Body of pancreas (tissue), 4 donors: ENCODE data around the gene TPSAB1. TPM values are rescaled to one million over a fixed set of nuclear protein-coding genes. Genes with fewer than 3 reads are reported as not detected.

Source experiments
- ATAC-seq: fragments of 150-250 bp; one replicate; pipeline ENCODE4 v1.9.1; 2016
- DNase-seq, 4 donors: peaks; one replicate each; pipeline ENCODE4 v3.0.0-alpha.2; 2019
- H3K27ac ChIP-seq, 4 donors: fragments of 200-600 bp; sonication (generic); 1 replicate in 3 of 4; 2 replicates in 1 of 4; pipeline versions ENCODE4 v1.5.1 to v1.6.1; 2016 to 2019; ENCODE audit warnings: mild to moderate bottlenecking in 1 of 4, mixed read lengths in 1 of 4, moderate library complexity in 1 of 4
- H3K27me3 ChIP-seq, 2 donors: fragments of 200-600 bp; sonication (generic); one replicate each; pipeline ENCODE4 v1.6.0; 2016; ENCODE audit warnings: mild to moderate bottlenecking in 1 of 2
- H3K36me3 ChIP-seq, 2 donors: fragments of 200-600 bp; sonication (generic); replicated peaks in 1 of 2; 2 replicates each; pipeline ENCODE4 v1.5.1; 2016; ENCODE audit warnings: low read depth in 2 of 2; ENCODE audit not compliant: insufficient read depth in 1 of 2
- H3K4me1 ChIP-seq: fragments of 200-600 bp; sonication (generic); one replicate; pipeline ENCODE4 v1.6.0; 2016
- H3K4me3 ChIP-seq, 2 donors: fragments of 200-600 bp; sonication (generic); 1 replicate in 1 of 2; 2 replicates in 1 of 2; pipeline ENCODE4 v1.5.1; 2016 to 2019
- H3K9me3 ChIP-seq, 3 donors: fragments of 200-600 bp; sonication (generic); 1 replicate in 2 of 3; 2 replicates in 1 of 3; pipeline ENCODE4 v1.5.1; 2016
- POLR2A ChIP-seq, 3 donors: fragments of 450-650 bp; IDR thresholded peaks; one replicate each; pipeline ENCODE4 v1.6.1; 2016; ENCODE audit warnings: antibody characterized with exemption in 3 of 3, mild to moderate bottlenecking in 2 of 3
- WGBS, 2 donors: methylation state at CpG; one replicate each; pipeline ENCODE4 v1.1.5; 2017; 5-methylcytosine and 5-hydroxymethylcytosine counted together
- intact Hi-C: fragments of 100-400 bp; cut with DNase I; formaldehyde crosslinking; loops from one replicate; pipeline ENCODE4 v1.15.1; 2023
- total RNA-seq, 2 donors: library from RNA; depleted of rRNA; stranded (reverse); fragments of >200 nt; gene quantifications; one replicate each; pipeline ENCODE4 v1.1.0, GENCODE V29; 2016
- TF ChIP-seq, protein P1 (sequence below), 7 experiments: fragments of 450-650 bp in 4 of 7; fragments of 200-600 bp in 3 of 7; sonication (generic) in 3 of 7; IDR thresholded peaks; one replicate each; pipeline ENCODE4 v1.5.1; 2016 to 2019; ENCODE audit warnings: antibody characterized with exemption in 7 of 7

TPSAB1 gene
- total RNA-seq, 2 donors from 2014 or later: 23.6 to 53.4 TPM

- no peaks in the 10 kb centered on the region for H3K27me3 ChIP-seq
- no peaks in the 10 kb centered on the region for H3K4me1 ChIP-seq
- H3K27ac ChIP-seq: no peak overlapping the region
- no peak overlapping the region for H3K4me3 ChIP-seq
- H3K9me3 ChIP-seq: no peaks in the 10 kb centered on the region
- DNase-seq: no peak
- TF ChIP-seq, protein P1, sequence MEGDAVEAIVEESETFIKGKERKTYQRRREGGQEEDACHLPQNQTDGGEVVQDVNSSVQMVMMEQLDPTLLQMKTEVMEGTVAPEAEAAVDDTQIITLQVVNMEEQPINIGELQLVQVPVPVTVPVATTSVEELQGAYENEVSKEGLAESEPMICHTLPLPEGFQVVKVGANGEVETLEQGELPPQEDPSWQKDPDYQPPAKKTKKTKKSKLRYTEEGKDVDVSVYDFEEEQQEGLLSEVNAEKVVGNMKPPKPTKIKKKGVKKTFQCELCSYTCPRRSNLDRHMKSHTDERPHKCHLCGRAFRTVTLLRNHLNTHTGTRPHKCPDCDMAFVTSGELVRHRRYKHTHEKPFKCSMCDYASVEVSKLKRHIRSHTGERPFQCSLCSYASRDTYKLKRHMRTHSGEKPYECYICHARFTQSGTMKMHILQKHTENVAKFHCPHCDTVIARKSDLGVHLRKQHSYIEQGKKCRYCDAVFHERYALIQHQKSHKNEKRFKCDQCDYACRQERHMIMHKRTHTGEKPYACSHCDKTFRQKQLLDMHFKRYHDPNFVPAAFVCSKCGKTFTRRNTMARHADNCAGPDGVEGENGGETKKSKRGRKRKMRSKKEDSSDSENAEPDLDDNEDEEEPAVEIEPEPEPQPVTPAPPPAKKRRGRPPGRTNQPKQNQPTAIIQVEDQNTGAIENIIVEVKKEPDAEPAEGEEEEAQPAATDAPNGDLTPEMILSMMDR (IDR thresholded peaks at IDR 0.05): no peak
- no peak for TF ChIP-seq POLR2A (IDR thresholded peaks at IDR 0.05)
- intact Hi-C loops: no loop called here
- no peaks in the 10 kb centered on the region for H3K36me3 ChIP-seq
- WGBS, 2 donors: 87 to 100% methylated on average over 2 to 23 of the region's 24 CpGs
- ATAC-seq: no peak
Observed at GRCh38 chr16:1217526-1217925, 23.0 kb upstream of the TPSAB1 start.

DNA sequence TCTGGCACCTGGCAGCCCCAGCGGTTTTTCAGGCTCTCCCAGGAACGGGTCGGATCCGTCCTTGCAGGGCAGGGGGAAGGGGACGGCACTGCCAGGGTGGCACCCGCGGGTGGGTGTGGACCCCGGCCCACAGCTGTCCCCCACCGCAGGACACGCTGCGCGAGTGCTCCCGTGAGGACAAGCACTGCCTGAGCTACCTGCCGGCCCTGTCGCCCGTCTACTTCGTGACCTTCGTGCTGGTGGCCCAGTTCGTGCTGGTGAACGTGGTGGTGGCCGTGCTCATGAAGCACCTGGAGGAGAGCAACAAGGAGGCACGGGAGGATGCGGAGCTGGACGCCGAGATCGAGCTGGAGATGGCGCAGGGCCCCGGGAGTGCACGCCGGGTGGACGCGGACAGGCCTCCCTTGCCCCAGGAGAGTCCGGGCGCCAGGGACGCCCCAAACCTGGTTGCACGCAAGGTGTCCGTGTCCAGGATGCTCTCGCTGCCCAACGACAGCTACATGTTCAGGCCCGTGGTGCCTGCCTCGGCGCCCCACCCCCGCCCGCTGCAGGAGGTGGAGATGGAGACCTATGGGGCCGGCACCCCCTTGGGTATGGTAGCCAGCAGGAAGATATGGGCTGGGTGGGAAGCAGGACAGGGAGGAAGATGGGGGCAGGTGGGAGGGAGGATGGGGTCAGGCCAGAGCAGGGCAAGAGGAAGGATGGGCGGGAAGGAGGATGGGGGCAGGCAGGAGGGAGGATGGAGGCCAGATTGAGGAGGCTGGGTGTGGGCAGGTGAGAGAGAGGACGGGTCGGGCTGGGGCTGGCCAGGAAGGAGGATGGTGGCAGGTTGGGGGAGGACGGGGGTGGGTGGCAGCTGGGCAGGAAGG is 22.2 kb upstream of the TPSAB1 start:
- WGBS, 2 donors: 76 to 84% methylated on average over 9 to 33 of the region's 49 CpGs
- Histone ChIP-seq H3K4me3 (no peak overlapping the region), H3K9me3 (no peaks in the 10 kb centered on the region), H3K27ac (no peak overlapping the region), H3K4me1 (no peaks in the 10 kb centered on the region), H3K36me3 (no peaks in the 10 kb centered on the region), H3K27me3 (no peaks in the 10 kb centered on the region)
- DNase-seq (no peak), ATAC-seq (no peak)
- TF ChIP-seq POLR2A (IDR thresholded peaks at IDR 0.05): no peak
- TF ChIP-seq, protein P1 (IDR thresholded peaks at IDR 0.05): no peak
- intact Hi-C loops: no loop called here

GRCh38 chr16:1218930-1219611 is 21.4 kb upstream of the TPSAB1 start:
- no peaks in the 10 kb centered on the region for H3K36me3 ChIP-seq
- no peak for ATAC-seq
- H3K27me3 ChIP-seq: no peaks in the 10 kb centered on the region
- intact Hi-C loops: no loop called here
- no peaks in the 10 kb centered on the region for H3K9me3 ChIP-seq
- TF ChIP-seq POLR2A (IDR thresholded peaks at IDR 0.05): no peak
- TF ChIP-seq, protein P1 (IDR thresholded peaks at IDR 0.05): no peak
- 59% methylated on average over 24 of the region's 24 CpGs; no CpG with 5 or more reads in 1 of the 2 donors for WGBS, 2 donors
- H3K4me3 ChIP-seq: no peak overlapping the region
- DNase-seq: no peak
- no peaks in the 10 kb centered on the region for H3K4me1 ChIP-seq
- no peak overlapping the region for H3K27ac ChIP-seq

- Histone ChIP-seq H3K27ac (no peak overlapping the region), H3K9me3 (no peaks in the 10 kb centered on the region), H3K36me3 (no peaks in the 10 kb centered on the region), H3K4me1 (no peaks in the 10 kb centered on the region), H3K4me3 (no peak overlapping the region), H3K27me3 (no peaks in the 10 kb centered on the region)
- 77% methylated on average over 29 to 46 of the region's 55 CpGs for WGBS, 2 donors
- no peak for DNase-seq
- ATAC-seq: no peak
- TF ChIP-seq, protein P1 (IDR thresholded peaks at IDR 0.05): no peak
- TF ChIP-seq POLR2A (IDR thresholded peaks at IDR 0.05): no peak
- intact Hi-C loops: no loop called here
Observed at GRCh38 chr16:1220098-1220728, 20.3 kb upstream of the TPSAB1 start.
